DLD1 (cell line): Measurements from ENCODE around the gene GLI2.

Source experiments
- in situ Hi-C: cut with HindIII; loops from 2 replicates; pipeline ENCODE4 v1.10.0; 2017; ENCODE audit warnings: low sequenced_read_pairs

GLI2 gene

GRCh38 chr2:120711694-120712093 is 24.0 kb upstream of the GLI2 start:
- in situ Hi-C loops: no loop called here

- in situ Hi-C loops: no loop called here
Measured at GRCh38 chr2:120712180-120712681, 23.4 kb upstream of the GLI2 start.

- in situ Hi-C loops: no loop called here
Measured at GRCh38 chr2:120715353-120715752, 20.3 kb upstream of the GLI2 start.

GRCh38 chr2:120715941-120716340 is 19.7 kb upstream of the GLI2 start:
- in situ Hi-C loops: no loop called here

- in situ Hi-C loops: no loop called here
Measured at GRCh38 chr2:120716641-120717585, 18.8 kb upstream of the GLI2 start.

GRCh38 chr2:120719491-120719890 is 16.2 kb upstream of the GLI2 start:
- in situ Hi-C loops: no loop called here

- in situ Hi-C loops: no loop called here
Measured at GRCh38 chr2:120720231-120720630, 15.4 kb upstream of the GLI2 start.

GRCh38 chr2:120720746-120721375 is 14.8 kb upstream of the GLI2 start:
- in situ Hi-C loops: no loop called here

- in situ Hi-C loops: no loop called here
Measured at GRCh38 chr2:120722246-120722567, 13.5 kb upstream of the GLI2 start.

- in situ Hi-C loops: no loop called here
Measured at GRCh38 chr2:120722568-120723421, 12.9 kb upstream of the GLI2 start.

GRCh38 chr2:120726245-120726644 is 9.4 kb upstream of the GLI2 start:
- in situ Hi-C loops: no loop called here

- in situ Hi-C loops: no loop called here
Measured at GRCh38 chr2:120729406-120730399, 6.0 kb upstream of the GLI2 start.

GRCh38 chr2:120731175-120731574 is 4.5 kb upstream of the GLI2 start:
- in situ Hi-C loops: no loop called here

- in situ Hi-C loops: no loop called here
Measured at GRCh38 chr2:120732506-120733237, 3.0 kb upstream of the GLI2 start.

- in situ Hi-C loops: no loop called here
Measured at GRCh38 chr2:120733238-120733932, 2.3 kb upstream of the GLI2 start.

- in situ Hi-C loops: no loop called here
Measured at GRCh38 chr2:120734930-120735651, 577 bp upstream of the GLI2 start.

- in situ Hi-C loops: no loop called here
Measured at GRCh38 chr2:120736202-120736623, 545 bp downstream of the GLI2 start.
